GM10266 (cell line): ENCODE measurements around the gene HYAL3.

Experiments used
- DNase-seq: peaks from one replicate; pipeline ENCODE4 v3.0.0; 2012; ENCODE audit errors: extremely low spot score
- CTCF ChIP-seq: IDR thresholded peaks from 2 replicates; pipeline ENCODE4 v1.5.1; 2012; ENCODE audit warnings: mild to moderate bottlenecking, low read depth; ENCODE audit not compliant: control insufficient read depth, insufficient read depth; ENCODE audit errors: missing control alignments

The HYAL3 gene

DNA sequence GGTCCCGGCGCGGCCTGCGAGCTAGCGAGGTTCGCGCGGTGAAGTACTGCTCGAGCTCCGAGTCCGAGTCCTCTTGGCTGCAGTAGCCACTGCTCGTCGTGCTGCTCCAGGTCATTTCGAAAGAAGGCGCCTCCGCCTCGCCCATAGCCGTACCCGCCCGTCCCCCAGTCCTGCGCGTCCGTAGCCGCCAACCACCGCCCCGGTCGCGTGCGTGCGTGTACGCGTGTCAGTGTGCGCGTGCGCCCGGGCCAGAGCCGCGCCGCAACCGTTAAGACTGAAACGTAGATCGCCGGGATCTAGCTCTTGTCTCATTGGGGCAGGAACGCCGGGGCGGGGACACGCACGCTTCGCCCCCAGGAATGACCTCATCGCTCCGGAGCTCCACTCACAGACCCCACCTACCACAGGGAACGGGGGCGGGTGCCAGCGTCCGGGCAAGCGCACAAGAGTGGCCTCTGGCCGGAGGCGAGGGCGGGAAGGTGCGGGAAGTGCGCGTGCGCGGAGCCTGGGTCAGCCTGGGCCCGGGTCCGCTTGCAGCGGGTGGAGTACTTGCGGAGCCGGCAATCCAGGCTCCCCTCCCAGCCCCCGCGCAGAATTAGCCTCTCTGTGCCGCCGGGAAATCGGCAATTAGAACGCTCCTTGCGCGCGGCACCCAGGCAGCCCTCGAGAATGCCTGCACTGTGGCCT is 38.1 kb upstream of the HYAL3 start:
- no peak for TF ChIP-seq CTCF
- peak; percentile 99 for DNase-seq

- TF ChIP-seq CTCF = no peak
- peak; percentile 37 for DNase-seq
These were observed 37.4 kb upstream of the HYAL3 start for GRCh38 chr3:50336452-50337174.

GRCh38 chr3:50334339-50335075 is 35.3 kb upstream of the HYAL3 start:
- no peak for DNase-seq
- no peak for TF ChIP-seq CTCF

DNA sequence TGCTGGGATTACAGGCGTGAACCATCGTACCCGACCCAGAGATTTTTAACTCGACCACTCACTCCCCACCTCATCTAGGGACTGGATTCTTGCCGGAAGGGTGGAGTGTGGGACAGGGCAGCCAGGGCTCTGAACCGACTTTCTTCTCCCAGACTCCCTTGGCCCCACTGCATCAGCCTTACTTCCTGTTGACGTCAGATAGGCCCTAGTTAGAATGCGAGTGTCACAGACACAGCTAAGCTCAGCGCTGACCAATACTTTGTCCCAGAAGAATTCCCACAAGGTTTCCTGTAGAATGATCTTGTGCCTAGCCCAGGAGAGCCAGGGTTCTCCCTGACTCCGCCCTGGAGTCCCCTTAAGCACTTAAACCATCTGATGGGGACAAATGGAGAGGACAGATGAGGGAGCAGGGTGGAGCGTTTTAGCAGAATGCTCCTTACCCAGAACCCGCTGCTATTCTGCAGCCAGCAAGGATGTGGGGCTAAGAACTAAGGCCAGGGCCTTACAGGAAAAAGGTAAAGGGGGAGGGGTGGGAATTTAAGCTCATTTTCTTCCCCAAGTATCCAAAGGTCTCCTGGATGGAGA is 34.6 kb upstream of the HYAL3 start:
- no peak for TF ChIP-seq CTCF
- DNase-seq = no peak

DNA sequence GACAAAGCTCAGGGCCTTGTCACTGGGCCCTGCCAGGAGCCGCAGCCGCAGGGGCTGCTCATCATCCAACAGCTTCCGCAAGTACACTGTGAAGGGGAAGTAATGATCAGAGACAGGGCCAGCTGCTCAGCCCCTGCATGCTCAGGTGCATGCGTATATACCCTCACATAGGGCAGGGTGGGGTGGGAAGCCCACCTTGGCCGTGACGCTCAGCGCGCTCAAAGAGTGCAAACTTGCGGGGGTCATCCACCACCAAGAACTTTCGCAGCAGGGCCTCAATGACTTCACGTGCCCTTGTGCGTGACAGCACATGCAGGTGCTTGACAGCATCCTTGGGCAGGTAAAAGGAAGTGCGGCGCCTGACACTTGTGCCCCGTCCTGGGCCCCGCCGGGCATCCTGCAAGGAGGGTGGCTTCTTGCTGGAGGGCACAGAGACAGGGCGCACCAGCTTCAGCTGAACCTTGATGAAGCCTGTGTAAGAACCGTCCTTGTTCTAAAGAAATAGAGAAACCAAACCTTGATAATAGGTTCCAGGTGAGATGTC is 32.2 kb upstream of the HYAL3 start:
- DNase-seq = no peak
- no peak for TF ChIP-seq CTCF

- TF ChIP-seq CTCF = no peak
- no peak for DNase-seq
These were observed 31.1 kb upstream of the HYAL3 start for GRCh38 chr3:50330330-50330729.
